Endothelial cell (in vitro differentiated cells): ENCODE results near the gene PFDN4. TPM values are rescaled to one million over a fixed set of nuclear protein-coding genes. Genes with fewer than 3 reads are reported as not detected.

Experiments used
- DNase-seq: peaks from one replicate; pipeline ENCODE4 v3.0.0; 2021; ENCODE audit warnings: low spot score
- H3K27ac Mint-ChIP-seq: one replicate; pipeline ENCODE4 v1.8.0; 2021; ENCODE audit warnings: mixed read lengths, inconsistent platforms; ENCODE audit not compliant: unreplicated experiment
- H3K27me3 Mint-ChIP-seq: one replicate; pipeline ENCODE4 v1.8.0; 2021; ENCODE audit warnings: mild to moderate bottlenecking, moderate library complexity, mixed read lengths, inconsistent platforms; ENCODE audit not compliant: unreplicated experiment
- H3K36me3 Mint-ChIP-seq: one replicate; pipeline ENCODE4 v1.8.0; 2021; ENCODE audit warnings: mild to moderate bottlenecking, low read depth, mixed read lengths, inconsistent platforms; ENCODE audit not compliant: unreplicated experiment
- H3K4me1 Mint-ChIP-seq: one replicate; pipeline ENCODE4 v1.8.0; 2021; ENCODE audit warnings: mild to moderate bottlenecking, mixed read lengths, inconsistent platforms; ENCODE audit not compliant: unreplicated experiment
- H3K4me3 Mint-ChIP-seq: one replicate; pipeline ENCODE4 v1.8.0; 2021; ENCODE audit warnings: mild to moderate bottlenecking, mixed read lengths, inconsistent platforms; ENCODE audit not compliant: unreplicated experiment
- H3K9me3 Mint-ChIP-seq: one replicate; pipeline ENCODE4 v1.8.0; 2021; ENCODE audit warnings: mixed read lengths, inconsistent platforms; ENCODE audit not compliant: unreplicated experiment
- CTCF ChIP-seq: fragments of 200-600 bp; sonication (generic); IDR thresholded peaks from one replicate; pipeline ENCODE4 v1.5.0; 2021; ENCODE audit warnings: antibody characterized with exemption; ENCODE audit not compliant: unreplicated experiment
- total RNA-seq: library from RNA; stranded (reverse); fragmentation: NEBNext Ultra II Directional; extraction: Animal tissue kit (Norgen Biotek cat#: 25700); gene quantifications from one replicate; pipeline ENCODE4 v1.2.1, GENCODE V29; 2021; ENCODE audit not compliant: unreplicated experiment

Gene PFDN4
- total RNA-seq, 1 donor from 2014 or later: 43.7 TPM

- Mint-ChIP-seq H3K36me3 (no peaks in the 10 kb centered on the region), H3K27me3 (peaks cover 15% of the 10 kb centered on the region)
Measured at GRCh38 chr20:54168961-54169862, 38.7 kb upstream of the PFDN4 start.

GRCh38 chr20:54170026-54170471 lies 37.8 kb upstream of the PFDN4 start:
- Mint-ChIP-seq H3K36me3 (no peaks in the 10 kb centered on the region), H3K27ac (no peak overlapping the region), H3K4me3 (no peak overlapping the region), H3K27me3 (peaks cover 21% of the 10 kb centered on the region), H3K9me3 (peaks cover 3% of the 10 kb centered on the region), H3K4me1 (peaks cover 11% of the 10 kb centered on the region)
- TF ChIP-seq CTCF: no peak
- DNase-seq: no peak

More at GRCh38 chr20:54168961-54169862, 38.7 kb upstream of the PFDN4 start:
- TF ChIP-seq CTCF: no peak
- Mint-ChIP-seq H3K4me1 (peaks cover 5% of the 10 kb centered on the region), H3K4me3 (no peak overlapping the region), H3K27ac (no peak overlapping the region), H3K9me3 (peaks cover 3% of the 10 kb centered on the region)
- no peak for DNase-seq

GRCh38 chr20:54170963-54171362 lies 36.9 kb upstream of the PFDN4 start:
- no peak for DNase-seq
- Mint-ChIP-seq H3K27me3 (peaks cover 23% of the 10 kb centered on the region), H3K36me3 (no peaks in the 10 kb centered on the region), H3K9me3 (peaks cover 3% of the 10 kb centered on the region), H3K4me3 (no peak overlapping the region), H3K4me1 (peaks cover 11% of the 10 kb centered on the region), H3K27ac (no peak overlapping the region)
- TF ChIP-seq CTCF: no peak

- Mint-ChIP-seq H3K4me1 (peaks cover 11% of the 10 kb centered on the region), H3K36me3 (no peaks in the 10 kb centered on the region), H3K27me3 (peaks cover 23% of the 10 kb centered on the region), H3K9me3 (peaks cover 3% of the 10 kb centered on the region), H3K27ac (no peak overlapping the region), H3K4me3 (peak overlapping the region; percentile 21)
- no peak for TF ChIP-seq CTCF
- DNase-seq: no peak
Measured at GRCh38 chr20:54172532-54172855, 35.4 kb upstream of the PFDN4 start.
